ENCODE data around the gene CD19. TPM values are rescaled to one million over a fixed set of nuclear protein-coding genes. Genes with fewer than 3 reads are reported as not detected.

Gene CD19
- total RNA-seq, 4 donors from 2014 or later = 6.3 to 85.8 TPM; not detected in 2

DNA sequence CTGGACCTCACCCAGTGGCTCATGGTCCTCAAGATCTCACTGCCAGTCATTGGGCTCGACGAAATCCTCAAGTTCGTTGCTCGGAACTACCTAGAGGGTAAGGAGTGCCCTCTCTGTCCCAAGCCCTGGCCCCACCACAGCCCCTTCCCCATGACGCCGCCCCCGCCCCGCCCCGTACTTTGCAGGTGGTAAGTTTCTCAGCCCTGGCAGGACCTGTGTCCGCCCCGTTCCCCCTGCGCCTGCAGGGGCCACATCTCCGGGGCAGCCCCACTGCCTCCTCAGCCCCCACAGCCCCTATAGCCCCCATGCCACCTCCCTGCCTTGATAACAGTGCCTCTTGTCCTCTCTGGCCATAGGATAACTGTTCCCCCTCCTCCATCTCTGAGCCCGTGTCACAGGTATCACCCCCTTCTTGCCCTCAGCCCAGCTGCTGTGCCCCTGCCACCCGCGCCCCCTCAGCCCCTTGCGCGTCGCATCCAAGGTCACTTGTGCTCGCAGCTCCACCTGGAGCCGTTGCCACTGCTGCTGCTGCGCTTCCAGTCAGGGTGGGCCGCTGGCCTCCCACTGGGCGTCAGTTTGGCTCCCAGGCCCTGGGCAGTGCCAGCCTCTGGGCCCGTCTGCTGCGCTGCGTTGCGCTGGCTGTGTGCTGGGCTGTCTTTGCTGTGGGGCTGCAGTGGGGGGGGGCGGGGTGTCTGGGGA is 28.3 kb upstream of the CD19 start:
- Histone ChIP-seq H3K4me1 (no peaks in the 10 kb centered on the region), H3K36me3 (peaks cover 0 to 45% (median 0%) of the 10 kb centered on the region in 3 donors), H3K27ac (no peak overlapping the region), H3K4me3 (no peak overlapping the region), H3K9me3 (no peaks in the 10 kb centered on the region), H3K27me3 (no peaks in the 10 kb centered on the region)
- no peak for DNase-seq
- TF ChIP-seq CTCF (IDR thresholded peaks at IDR 0.05) (no peak), POLR2A (IDR thresholded peaks at IDR 0.05) (no peak)

DNA sequence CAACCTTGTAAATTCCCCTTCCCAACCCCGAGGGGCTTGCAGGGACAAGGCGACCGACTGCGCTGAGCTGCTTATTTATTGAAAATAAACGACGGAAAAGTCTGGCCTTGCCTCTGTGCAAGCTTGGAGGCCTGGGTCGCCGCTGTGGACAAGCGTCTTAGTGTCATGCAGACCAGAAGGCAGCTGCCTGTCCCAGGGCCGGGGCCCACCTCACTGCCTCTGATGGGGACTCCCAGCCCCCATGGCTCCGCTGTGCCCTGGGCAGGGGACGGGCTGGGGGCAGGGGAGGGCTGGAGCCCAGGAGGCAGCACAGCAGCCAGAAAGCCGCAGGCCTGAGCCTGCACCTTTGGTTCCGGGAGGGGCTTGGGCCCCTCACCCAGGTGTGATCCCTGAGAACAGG is 27.4 kb upstream of the CD19 start:
- no peaks in the 10 kb centered on the region for H3K4me1 ChIP-seq
- no peak overlapping the region for H3K4me3 ChIP-seq
- H3K9me3 ChIP-seq = no peaks in the 10 kb centered on the region
- DNase-seq = no peak
- no peaks in the 10 kb centered on the region for H3K27me3 ChIP-seq
- peaks cover 0 to 54% (median 0%) of the 10 kb centered on the region in 3 donors for H3K36me3 ChIP-seq
- H3K27ac ChIP-seq = no peak overlapping the region
- TF ChIP-seq CTCF (IDR thresholded peaks at IDR 0.05) = no peak
- TF ChIP-seq POLR2A (IDR thresholded peaks at IDR 0.05) = no peak

DNA sequence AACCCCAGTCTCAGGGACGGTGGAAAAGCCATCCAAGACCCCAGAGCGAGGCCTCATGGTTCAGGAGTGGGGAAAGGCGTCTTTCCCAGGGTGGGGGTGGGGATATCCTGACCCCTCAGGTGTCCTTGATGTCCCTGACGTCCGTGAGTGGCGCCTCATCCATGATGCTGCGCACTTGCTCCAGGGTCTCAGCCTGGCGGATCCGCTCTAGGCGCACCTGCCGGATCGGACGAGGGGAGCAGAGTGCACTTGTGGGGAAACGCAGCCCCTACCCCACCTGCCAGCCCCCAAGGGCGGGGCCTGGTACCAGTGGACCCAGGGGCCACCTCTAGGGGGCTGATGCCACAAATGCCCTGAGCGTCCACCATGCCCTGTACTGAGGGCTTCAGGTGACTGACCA is 26.9 kb upstream of the CD19 start:
- no peaks in the 10 kb centered on the region for H3K9me3 ChIP-seq
- no peaks in the 10 kb centered on the region for H3K4me1 ChIP-seq

GRCh38 chr16:28905229-28905754 is 26.5 kb upstream of the CD19 start:
- Histone ChIP-seq H3K4me3 (no peak overlapping the region), H3K9me3 (no peaks in the 10 kb centered on the region), H3K4me1 (no peaks in the 10 kb centered on the region), H3K36me3 (peaks cover 0 to 56% (median 0%) of the 10 kb centered on the region in 3 donors), H3K27me3 (no peaks in the 10 kb centered on the region), H3K27ac (no peak overlapping the region)
- no peak for DNase-seq
- no peak for TF ChIP-seq CTCF (IDR thresholded peaks at IDR 0.05)
- TF ChIP-seq POLR2A (IDR thresholded peaks at IDR 0.05) = no peak

More for the DNA sequence above, 26.9 kb upstream of the CD19 start:
- no peak for TF ChIP-seq CTCF (IDR thresholded peaks at IDR 0.05)
- no peak for TF ChIP-seq POLR2A (IDR thresholded peaks at IDR 0.05)
- Histone ChIP-seq H3K4me3 (no peak overlapping the region), H3K27me3 (no peaks in the 10 kb centered on the region), H3K27ac (no peak overlapping the region), H3K36me3 (peaks cover 0 to 56% (median 0%) of the 10 kb centered on the region in 3 donors)
- DNase-seq = no peak

GRCh38 chr16:28905800-28906372 is 25.9 kb upstream of the CD19 start:
- DNase-seq = no peak
- no peaks in the 10 kb centered on the region for H3K27me3 ChIP-seq
- peaks cover 0 to 56% (median 0%) of the 10 kb centered on the region in 3 donors for H3K36me3 ChIP-seq
- no peak overlapping the region for H3K27ac ChIP-seq
- no peaks in the 10 kb centered on the region for H3K9me3 ChIP-seq
- H3K4me3 ChIP-seq = no peak overlapping the region
- TF ChIP-seq POLR2A (IDR thresholded peaks at IDR 0.05) (no peak), CTCF (IDR thresholded peaks at IDR 0.05) (no peak)
- no peaks in the 10 kb centered on the region for H3K4me1 ChIP-seq
